Activated CD8-positive, alpha-beta memory T cell treated with anti-CD3 and anti-CD28 coated beads for 36 hours (primary cell): Measurements from ENCODE around the gene GPC1. TPM values are rescaled to one million over a fixed set of nuclear protein-coding genes. Genes with fewer than 3 reads are reported as not detected.

Experiments
- CTCF ChIA-PET: fragments of 350-600 bp; sonication (Branson Sonifier 250); formaldehyde crosslinking; loops from one replicate; lab custom pipeline; 2021; ENCODE audit warnings: antibody characterized with exemption; lab: Charles Lee
- POLR2A ChIA-PET: fragments of 350-600 bp; sonication (Branson Sonifier 250); formaldehyde crosslinking; loops from one replicate; lab custom pipeline; 2021; ENCODE audit warnings: antibody characterized with exemption; lab: Charles Lee
- total RNA-seq, 2 experiments: library from RNA; stranded (reverse); gene quantifications; one replicate each; pipeline ENCODE4 v1.2.3, GENCODE V29; 2021

The GPC1 gene
- total RNA-seq, 2 experiments from 2014 or later, result 1.7 TPM

GRCh38 chr2:240427729-240428128, 7.7 kb upstream of the GPC1 start:
- ChIA-PET CTCF (no interaction called here), POLR2A (no interaction called here)

- ChIA-PET POLR2A (no interaction called here), CTCF (interaction anchor here (1.2 kb wide), 1 partner anchor 11 kb away, joined by 3 read pairs; no protein-coding TSS in a partner anchor)
These were observed 7.2 kb upstream of the GPC1 start for GRCh38 chr2:240428245-240428644.

- POLR2A ChIA-PET, result no interaction called here
- CTCF ChIA-PET, result interaction anchor here (1.2 kb wide), 1 partner anchor 9 kb away, joined by 3 read pairs; no protein-coding TSS in a partner anchor
These were observed 6.1 kb upstream of the GPC1 start for GRCh38 chr2:240429341-240429871.

- POLR2A ChIA-PET, result no interaction called here
- CTCF ChIA-PET, result no interaction called here
These were observed 5.5 kb upstream of the GPC1 start for GRCh38 chr2:240429872-240430491.

GRCh38 chr2:240430595-240430994, 4.9 kb upstream of the GPC1 start:
- CTCF ChIA-PET, result no interaction called here

GRCh38 chr2:240431271-240431660, 4.2 kb upstream of the GPC1 start:
- CTCF ChIA-PET, result no interaction called here

More at GRCh38 chr2:240430595-240430994, 4.9 kb upstream of the GPC1 start:
- POLR2A ChIA-PET, result no interaction called here

GRCh38 chr2:240431661-240432424, 3.6 kb upstream of the GPC1 start:
- POLR2A ChIA-PET, result no interaction called here
- CTCF ChIA-PET, result no interaction called here

More at GRCh38 chr2:240431271-240431660, 4.2 kb upstream of the GPC1 start:
- POLR2A ChIA-PET, result no interaction called here

- CTCF ChIA-PET, result no interaction called here
- POLR2A ChIA-PET, result no interaction called here
These were observed 3.0 kb upstream of the GPC1 start for GRCh38 chr2:240432430-240432819.

- CTCF ChIA-PET, result no interaction called here
- POLR2A ChIA-PET, result no interaction called here
These were observed 2.4 kb upstream of the GPC1 start for GRCh38 chr2:240432820-240433801.

GRCh38 chr2:240433973-240434727, 1.3 kb upstream of the GPC1 start:
- ChIA-PET CTCF (no interaction called here), POLR2A (interaction anchor here (0.6 kb wide), 1 partner anchor 22 kb away, joined by 6 read pairs; no protein-coding TSS in a partner anchor)

- ChIA-PET POLR2A (no interaction called here), CTCF (interaction anchor here (1.0 kb wide), 1 partner anchor 291 kb away, joined by 3 read pairs; no protein-coding TSS in a partner anchor)
These were observed 571 bp upstream of the GPC1 start for GRCh38 chr2:240434728-240435456.

GRCh38 chr2:240435948-240436682, 652 bp downstream of the GPC1 start:
- ChIA-PET POLR2A (interaction anchor here (0.6 kb wide), 1 partner anchor 8 kb away, joined by 4 read pairs; no protein-coding TSS in a partner anchor), CTCF (interaction anchor here (1.0 to 1.9 kb wide), 2 partner anchors 204 to 292 kb away, joined by 3 to 7 read pairs; no protein-coding TSS in a partner anchor)

GRCh38 chr2:240436683-240437550, 1.5 kb downstream of the GPC1 start:
- POLR2A ChIA-PET, result interaction anchor here (0.6 kb wide), 1 partner anchor 8 kb away, joined by 4 read pairs; no protein-coding TSS in a partner anchor
- CTCF ChIA-PET, result interaction anchor here (0.6 to 1.9 kb wide), 2 partner anchors 21 to 204 kb away, joined by 3 to 7 read pairs; no protein-coding TSS in a partner anchor

GRCh38 chr2:240437551-240437860, 2.0 kb downstream of the GPC1 start:
- ChIA-PET POLR2A (no interaction called here), CTCF (no interaction called here)

- POLR2A ChIA-PET, result no interaction called here
These were observed 2.7 kb downstream of the GPC1 start for GRCh38 chr2:240437861-240438809.

More at GRCh38 chr2:240437861-240438809, 2.7 kb downstream of the GPC1 start:
- CTCF ChIA-PET, result interaction anchor here (1.1 kb wide), 1 partner anchor 10 kb away, joined by 3 read pairs; no protein-coding TSS in a partner anchor
